GM23248 (cell line): ENCODE measurements around the gene UBE2D4. TPM values are rescaled to one million over a fixed set of nuclear protein-coding genes. Genes with fewer than 3 reads are reported as not detected.
A peak's percentile ranks its signal among the peaks of the same experiment; 100 is the strongest.
"Not testable (repeated sequence)": the region's sequence is repeated elsewhere in the genome, so short reads cannot be mapped to it uniquely, and the experiment has no call there.

Experiments used
- DNase-seq: peaks from one replicate; pipeline ENCODE4 v3.0.0-alpha.2; 2015
- H2AFZ ChIP-seq: fragments of 200-600 bp; sonication (generic); 2 replicates; pipeline ENCODE4 v1.6.1; 2016; ENCODE audit warnings: antibody characterized with exemption
- H3F3A ChIP-seq: fragments of 200-600 bp; sonication (generic); 2 replicates; pipeline ENCODE4 v1.6.1; 2016; ENCODE audit warnings: mild to moderate bottlenecking, antibody characterized with exemption, mixed run types; ENCODE audit not compliant: insufficient read depth
- H3K27ac ChIP-seq: fragments of 200-600 bp; sonication (generic); 2 replicates; pipeline ENCODE4 v1.5.1; 2016; ENCODE audit warnings: mild to moderate bottlenecking
- H3K27me3 ChIP-seq: fragments of 200-600 bp; sonication (generic); replicated peaks from 2 replicates; pipeline ENCODE4 v1.6.1; 2016; ENCODE audit warnings: mild to moderate bottlenecking; ENCODE audit not compliant: insufficient read depth
- H3K36me3 ChIP-seq: fragments of 200-600 bp; sonication (generic); 2 replicates; pipeline ENCODE4 v1.6.1; 2016; ENCODE audit warnings: low read depth, mild to moderate bottlenecking
- H3K4me1 ChIP-seq: fragments of 200-600 bp; sonication (generic); 2 replicates; pipeline ENCODE4 v1.6.1; 2016; ENCODE audit warnings: mild to moderate bottlenecking; ENCODE audit not compliant: insufficient read depth
- H3K4me2 ChIP-seq: fragments of 200-600 bp; sonication (generic); one replicate; pipeline ENCODE4 v1.6.1; 2016; ENCODE audit warnings: mild to moderate bottlenecking; ENCODE audit not compliant: unreplicated experiment
- H3K4me3 ChIP-seq: fragments of 200-600 bp; sonication (generic); 2 replicates; pipeline ENCODE4 v1.5.1; 2016; ENCODE audit warnings: mild to moderate bottlenecking
- H3K79me2 ChIP-seq: fragments of 200-600 bp; sonication (generic); 2 replicates; pipeline ENCODE4 v1.6.1; 2016; ENCODE audit warnings: mild to moderate bottlenecking; ENCODE audit not compliant: insufficient read depth
- H3K9ac ChIP-seq: fragments of 200-600 bp; sonication (generic); 2 replicates; pipeline ENCODE4 v1.6.1; 2016; ENCODE audit warnings: mild to moderate bottlenecking
- H3K9me2 ChIP-seq: fragments of 200-600 bp; sonication (generic); 2 replicates; pipeline ENCODE4 v1.6.1; 2016; ENCODE audit warnings: mixed run types, mild to moderate bottlenecking, moderate library complexity; ENCODE audit not compliant: insufficient read depth
- H3K9me3 ChIP-seq: fragments of 200-600 bp; sonication (generic); one replicate; pipeline ENCODE4 v1.6.1; 2017; ENCODE audit warnings: low read depth
- H4K20me1 ChIP-seq: fragments of 200-600 bp; sonication (generic); 2 replicates; pipeline ENCODE4 v1.6.0; 2016; ENCODE audit not compliant: insufficient read depth
- WGBS, 2 experiments: methylation state at CpG; one replicate each; pipeline ENCODE4 v1.1.6; 2015 to 2017; ENCODE audit warnings: low lambda C conversion rate in 2 of 2, low coverage in 1 of 2; ENCODE audit errors: missing lambda C conversion rate in 2 of 2; 5-methylcytosine and 5-hydroxymethylcytosine counted together
- in situ Hi-C: fragments of 300-500 bp; cut with MboI; formaldehyde crosslinking; loops from 2 replicates; pipeline ENCODE4 v1.15.0; 2020
- polyA plus RNA-seq: library from polyadenylated mRNA; unstranded; fragments of >200 nt; fragmentation: Nextera tagmentation; extraction: Ambion mirVana; gene quantifications from 2 replicates; pipeline ENCODE4 v1.2.1, GENCODE V29; 2016
- total RNA-seq: library from RNA; depleted of rRNA; stranded (reverse); fragments of >200 nt; shearing (Covaris generic); gene quantifications from 2 replicates; pipeline ENCODE4 v1.2.3, GENCODE V29; 2014; rRNA removed

UBE2D4 gene
- total and polyA plus RNA-seq, 2 experiments from 2014 or later: 20.5 to 21.7 TPM

DNA sequence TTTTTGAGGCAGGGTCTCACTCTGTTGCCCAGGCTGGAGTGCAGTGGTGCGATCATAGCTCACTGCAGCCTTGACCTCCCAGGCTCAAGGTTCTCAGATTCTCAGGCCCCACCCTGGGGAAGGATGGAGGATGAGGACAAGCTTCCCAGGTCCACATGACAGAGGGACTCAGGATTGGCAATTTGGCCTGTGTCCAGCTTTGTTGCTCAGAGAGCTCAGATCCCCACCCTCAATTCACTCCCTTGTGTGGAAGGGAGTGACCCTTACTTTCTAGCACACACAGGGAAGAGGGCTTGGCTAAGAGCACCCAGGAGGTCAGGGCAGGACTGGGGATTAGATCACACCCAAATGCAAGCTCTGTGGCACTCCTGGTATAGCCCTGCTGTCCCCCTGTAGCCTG, 64.6 kb downstream of the UBE2D4 start:
- H3K9ac ChIP-seq, H3K4me3 ChIP-seq, H3K4me2 ChIP-seq, H3K9me2 ChIP-seq, in situ Hi-C loops, H3F3A ChIP-seq, H3K9me3 ChIP-seq, H2AFZ ChIP-seq, H3K79me2 ChIP-seq, DNase-seq, H4K20me1 ChIP-seq, H3K27me3 ChIP-seq, H3K4me1 ChIP-seq, H3K36me3 ChIP-seq, H3K27ac ChIP-seq: not testable (repeated sequence)
- 95 to 100% methylated on average over 1 of the region's 1 CpG for WGBS, 2 experiments

DNA sequence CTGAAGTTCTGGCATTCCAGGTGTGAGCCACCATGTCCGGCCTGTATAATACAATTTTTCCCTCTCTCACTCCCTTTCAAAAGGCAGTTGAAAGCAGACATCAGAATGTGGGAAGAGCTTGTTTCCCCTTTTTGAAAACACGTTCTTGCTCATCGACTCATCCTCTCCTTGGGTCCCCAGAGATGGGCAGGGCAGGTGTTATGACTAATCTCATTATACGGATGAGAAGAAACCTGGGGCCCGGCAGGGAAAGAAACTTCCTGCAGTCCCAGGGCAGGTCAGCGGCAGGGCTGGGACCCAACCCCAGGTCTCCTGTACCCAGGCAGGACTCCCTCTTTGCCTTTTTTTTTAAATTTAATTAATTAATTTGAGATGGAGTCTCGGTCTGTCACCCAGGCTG, 66.7 kb downstream of the UBE2D4 start:
- 60 to 71% methylated on average over 7 of the region's 7 CpGs for WGBS, 2 experiments
- peak; percentile 39 for DNase-seq
- H2AFZ ChIP-seq, H3K36me3 ChIP-seq, in situ Hi-C loops, H3K4me1 ChIP-seq, H3K27me3 ChIP-seq, H3K9me2 ChIP-seq, H3K4me3 ChIP-seq, H3K4me2 ChIP-seq, H3K9ac ChIP-seq, H3F3A ChIP-seq, H3K9me3 ChIP-seq, H3K79me2 ChIP-seq, H4K20me1 ChIP-seq: not testable (repeated sequence)
- H3K27ac ChIP-seq: peak overlapping the region; percentile 27; the same call in 1 of the 2 replicates

DNA sequence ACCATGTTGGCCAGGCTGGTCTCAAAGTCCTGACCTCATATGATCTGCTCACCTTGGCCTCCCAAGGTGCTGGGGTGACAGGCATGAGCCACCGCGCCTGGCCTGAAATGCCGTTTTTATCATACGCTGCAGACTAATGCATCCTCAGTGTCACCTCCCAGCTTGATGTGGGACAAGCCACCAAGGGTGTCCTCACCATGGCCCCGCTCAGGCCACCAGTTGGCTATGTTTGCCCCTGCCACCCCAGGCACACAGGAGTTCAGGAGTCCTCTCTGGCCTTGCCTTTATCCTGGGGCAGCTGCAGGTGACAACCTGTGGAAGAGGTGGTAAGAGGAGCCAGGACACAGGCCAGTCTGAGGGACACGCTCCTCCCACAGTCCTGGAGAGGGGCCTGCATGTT, 68.4 kb downstream of the UBE2D4 start:
- H3K4me1 ChIP-seq, H2AFZ ChIP-seq, H3K4me2 ChIP-seq, H3K79me2 ChIP-seq, H3K27ac ChIP-seq, DNase-seq, in situ Hi-C loops, H4K20me1 ChIP-seq, H3K9me3 ChIP-seq, H3K36me3 ChIP-seq, H3F3A ChIP-seq, H3K9ac ChIP-seq, H3K9me2 ChIP-seq, H3K27me3 ChIP-seq, H3K4me3 ChIP-seq: not testable (repeated sequence)
- 87 to 92% methylated on average over 6 of the region's 6 CpGs for WGBS, 2 experiments

DNA sequence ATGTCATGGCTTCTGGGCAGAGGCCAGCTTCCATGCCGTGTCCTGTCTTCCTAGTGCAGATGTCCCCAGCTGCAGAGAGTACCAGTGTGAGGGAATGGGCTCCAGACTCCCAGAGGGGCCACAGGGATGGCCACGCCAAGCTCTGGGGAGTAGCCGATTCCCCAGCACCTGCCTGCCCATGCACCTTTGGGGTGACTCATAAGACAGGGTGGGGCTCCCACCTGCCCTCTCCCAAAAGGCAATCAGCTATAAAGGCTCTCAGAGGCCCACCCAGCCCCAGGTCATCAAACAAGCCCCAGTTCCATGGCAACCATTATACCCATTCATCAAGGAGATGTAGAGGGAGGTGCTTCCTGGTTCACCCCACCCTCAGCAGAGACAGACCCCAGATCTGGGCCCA, 71.3 kb downstream of the UBE2D4 start, which contains the start of gene SPDYE1:
Gene SPDYE1 (plus strand): TSS at position 366 of the 400 bp plus-strand sequence. CDS start 2,053 bp downstream, outside the sequence.
- in situ Hi-C loops, H3K9ac ChIP-seq, H3K36me3 ChIP-seq, H3F3A ChIP-seq, H3K4me3 ChIP-seq, H4K20me1 ChIP-seq, H3K9me3 ChIP-seq, H3K79me2 ChIP-seq, H3K4me2 ChIP-seq, H3K4me1 ChIP-seq, H3K27me3 ChIP-seq, H3K9me2 ChIP-seq, H2AFZ ChIP-seq, DNase-seq, H3K27ac ChIP-seq: not testable (repeated sequence)
- 86 to 93% methylated on average over 3 of the region's 3 CpGs for WGBS, 2 experiments

Other genes with a start within 250 kb of the UBE2D4 start
- 26.1 and 53.4 TPM in 2 replicates for gene COA1, start 196.9 kb upstream of the UBE2D4 start, total RNA-seq
- gene COA1, start 196.9 kb upstream of the UBE2D4 start, polyA plus RNA-seq: 54.3 and 59.5 TPM in 2 replicates
- gene BLVRA, start 167.8 kb upstream of the UBE2D4 start, total RNA-seq: 12.8 and 14.7 TPM in 2 replicates
- gene BLVRA, start 167.8 kb upstream of the UBE2D4 start, polyA plus RNA-seq: 47.0 and 52.6 TPM in 2 replicates
- gene MRPS24, start 56.9 kb upstream of the UBE2D4 start, total RNA-seq: 79.3 and 113 TPM in 2 replicates
- 163 and 166 TPM in 2 replicates for gene MRPS24, start 56.9 kb upstream of the UBE2D4 start, polyA plus RNA-seq
- 29.6 and 36.8 TPM in 2 replicates for gene URGCP, start 19.8 kb upstream of the UBE2D4 start, total RNA-seq
- gene URGCP, start 19.8 kb upstream of the UBE2D4 start, polyA plus RNA-seq: 25.9 and 26.5 TPM in 2 replicates
- gene SPDYE1, start 71.5 kb downstream of the UBE2D4 start, total RNA-seq: not detected in 2 replicates
- gene SPDYE1, start 71.5 kb downstream of the UBE2D4 start, polyA plus RNA-seq: 0.28 and 0.60 TPM in 2 replicates
- gene DBNL, start 118.3 kb downstream of the UBE2D4 start, total RNA-seq: 175 and 196 TPM in 2 replicates
- 145 and 163 TPM in 2 replicates for gene DBNL, start 118.3 kb downstream of the UBE2D4 start, polyA plus RNA-seq
- not detected in 2 replicates for gene PGAM2, start 139.1 kb downstream of the UBE2D4 start, total RNA-seq
- not detected in 2 replicates for gene PGAM2, start 139.1 kb downstream of the UBE2D4 start, polyA plus RNA-seq
- 13.9 and 20.3 TPM in 2 replicates for gene POLM, start 156.1 kb downstream of the UBE2D4 start, total RNA-seq
- 10.7 and 12.9 TPM in 2 replicates for gene POLM, start 156.1 kb downstream of the UBE2D4 start, polyA plus RNA-seq
- 53.0 and 63.2 TPM in 2 replicates for gene AEBP1, start 177.9 kb downstream of the UBE2D4 start, total RNA-seq
- gene AEBP1, start 177.9 kb downstream of the UBE2D4 start, polyA plus RNA-seq: 46.6 and 47.0 TPM in 2 replicates
- 100 and 107 TPM in 2 replicates for gene POLD2, start 197.1 kb downstream of the UBE2D4 start, total RNA-seq
- gene POLD2, start 197.1 kb downstream of the UBE2D4 start, polyA plus RNA-seq: 164 and 166 TPM in 2 replicates
- not detected in 2 replicates for gene MYL7, start 214.9 kb downstream of the UBE2D4 start, total RNA-seq
- 1.7 TPM in 1 of 2 replicates, not detected in the other for gene MYL7, start 214.9 kb downstream of the UBE2D4 start, polyA plus RNA-seq